Astrocyte (in vitro differentiated cells and primary cell): Measurements from ENCODE around the gene CSF1. TPM values are rescaled to one million over a fixed set of nuclear protein-coding genes. Genes with fewer than 3 reads are reported as not detected.
A peak's percentile ranks its signal among the peaks of the same experiment; 100 is the strongest.
"Not testable (repeated sequence)": the region's sequence is repeated elsewhere in the genome, so short reads cannot be mapped to it uniquely, and the experiment has no call there.

Source experiments
- DNase-seq: peaks from one replicate; pipeline ENCODE4 v3.0.0-alpha.2; 2010; ENCODE audit warnings: low read depth
- FAIRE-seq: peaks from 2 replicates; lab custom pipeline; 2011; peaks lifted over from hg19 to GRCh38; lab: Jason Lieb, UNC
- H2AFZ ChIP-seq: 2 replicates; pipeline ENCODE4 v1.6.0; 2012; ENCODE audit warnings: low read depth, low read length, inconsistent platforms
- H3K27ac ChIP-seq: 2 replicates; pipeline ENCODE4 v1.5.1; 2011; ENCODE audit warnings: low read depth, low read length, inconsistent platforms
- H3K27me3 ChIP-seq: 2 replicates; pipeline ENCODE4 v1.6.0; 2011; ENCODE audit warnings: low read length, inconsistent platforms; ENCODE audit not compliant: insufficient read depth
- H3K36me3 ChIP-seq: 2 replicates; pipeline ENCODE4 v1.5.1; 2011; ENCODE audit warnings: low read length, inconsistent platforms; ENCODE audit not compliant: insufficient read depth
- H3K4me1 ChIP-seq: 2 replicates; pipeline ENCODE4 v1.5.1; 2011; ENCODE audit warnings: low read length, inconsistent platforms; ENCODE audit not compliant: insufficient read depth
- H3K4me2 ChIP-seq: 2 replicates; pipeline ENCODE4 v1.6.0; 2012; ENCODE audit warnings: low read length, inconsistent platforms
- H3K4me3 ChIP-seq: 2 replicates; pipeline ENCODE4 v1.5.1; 2011; ENCODE audit warnings: low read depth, mild to moderate bottlenecking, low read length, inconsistent platforms; ENCODE audit not compliant: insufficient read depth
- H3K79me2 ChIP-seq: 2 replicates; pipeline ENCODE4 v1.6.0; 2012; ENCODE audit warnings: mild to moderate bottlenecking, low read length, inconsistent platforms; ENCODE audit not compliant: insufficient read depth
- H3K9ac ChIP-seq: 2 replicates; pipeline ENCODE4 v1.6.0; 2012; ENCODE audit warnings: mild to moderate bottlenecking, low read length, inconsistent platforms
- H3K9me3 ChIP-seq: 2 replicates; pipeline ENCODE4 v1.5.1; 2012; ENCODE audit warnings: low read depth, mild to moderate bottlenecking, low read length, inconsistent platforms; ENCODE audit not compliant: insufficient read depth
- H4K20me1 ChIP-seq: 2 replicates; pipeline ENCODE4 v1.6.0; 2012; ENCODE audit warnings: low read length, inconsistent platforms; ENCODE audit not compliant: insufficient read depth
- H3K27ac Mint-ChIP-seq: one replicate; pipeline ENCODE4 v1.8.0; 2021; ENCODE audit warnings: mild to moderate bottlenecking, mixed read lengths; ENCODE audit not compliant: unreplicated experiment
- H3K27me3 Mint-ChIP-seq: one replicate; pipeline ENCODE4 v1.8.0; 2021; ENCODE audit warnings: low read depth, mixed read lengths; ENCODE audit not compliant: unreplicated experiment
- H3K36me3 Mint-ChIP-seq: one replicate; pipeline ENCODE4 v1.8.0; 2021; ENCODE audit warnings: low read depth, mixed read lengths; ENCODE audit not compliant: unreplicated experiment
- H3K4me1 Mint-ChIP-seq: one replicate; pipeline ENCODE4 v1.8.0; 2021; ENCODE audit warnings: low read depth, mixed read lengths; ENCODE audit not compliant: unreplicated experiment
- H3K4me3 Mint-ChIP-seq: one replicate; pipeline ENCODE4 v1.8.0; 2021; ENCODE audit warnings: mild to moderate bottlenecking, moderate library complexity, mixed read lengths; ENCODE audit not compliant: unreplicated experiment
- H3K9me3 Mint-ChIP-seq: one replicate; pipeline ENCODE4 v1.8.0; 2021; ENCODE audit warnings: mild to moderate bottlenecking, mixed read lengths; ENCODE audit not compliant: unreplicated experiment
- CTCF ChIP-seq: IDR thresholded peaks from 2 replicates; pipeline ENCODE4 v1.5.1; 2011; ENCODE audit warnings: low read depth, mild to moderate bottlenecking, inconsistent platforms, low read length, moderate library complexity; ENCODE audit not compliant: insufficient read depth
- EZH2 ChIP-seq: IDR thresholded peaks from 2 replicates; pipeline ENCODE4 v1.6.1; 2012; ENCODE audit warnings: mild to moderate bottlenecking, low read length, inconsistent platforms; ENCODE audit not compliant: insufficient read depth
- total RNA-seq: library from RNA; stranded (reverse); gene quantifications from 2 replicates; pipeline ENCODE4 v1.2.1, GENCODE V29; 2021

Gene CSF1
- total RNA-seq, 1 donor from 2014 or later, result 12.3 TPM

- Mint-ChIP-seq H3K4me1 (peaks cover 4% of the 10 kb centered on the region), H3K36me3 (peaks cover 77% of the 10 kb centered on the region), H3K27me3 (peaks cover 45% of the 10 kb centered on the region), H3K4me3 (no peak overlapping the region), H3K27ac (no peak overlapping the region), H3K9me3 (peaks cover 5% of the 10 kb centered on the region)
- peaks cover 46% of the 10 kb centered on the region for H4K20me1 ChIP-seq
- H3K9me3 ChIP-seq, result no peaks in the 10 kb centered on the region
- H3K4me3 ChIP-seq, result no peak overlapping the region
- H3K4me2 ChIP-seq, result no peak overlapping the region
- no peak for FAIRE-seq
- H3K36me3 ChIP-seq, result peaks cover 3% of the 10 kb centered on the region
- no peak overlapping the region for H2AFZ ChIP-seq
- no peak overlapping the region for H3K27ac ChIP-seq
- no peaks in the 10 kb centered on the region for H3K4me1 ChIP-seq
- DNase-seq, result no peak
- H3K27me3 ChIP-seq, result no peaks in the 10 kb centered on the region
- H3K9ac ChIP-seq, result no peak overlapping the region
- H3K79me2 ChIP-seq, result peaks cover 17% of the 10 kb centered on the region
- TF ChIP-seq EZH2 (no peak), CTCF (no peak)
These were observed 8.0 kb downstream of the CSF1 start for GRCh38 chr1:109918671-109919070.

- Mint-ChIP-seq H3K27ac (no peak overlapping the region), H3K4me3 (no peak overlapping the region), H3K36me3 (peaks cover 75% of the 10 kb centered on the region), H3K9me3 (peaks cover 5% of the 10 kb centered on the region), H3K27me3 (peaks cover 41% of the 10 kb centered on the region), H3K4me1 (peaks cover 4% of the 10 kb centered on the region)
- no peaks in the 10 kb centered on the region for H3K4me1 ChIP-seq
- peaks cover 10% of the 10 kb centered on the region for H3K79me2 ChIP-seq
- DNase-seq (no peak), FAIRE-seq (no peak)
- no peak overlapping the region for H2AFZ ChIP-seq
- no peak overlapping the region for H3K4me2 ChIP-seq
- no peak overlapping the region for H3K9ac ChIP-seq
- peaks cover 39% of the 10 kb centered on the region for H4K20me1 ChIP-seq
- no peaks in the 10 kb centered on the region for H3K27me3 ChIP-seq
- no peak for TF ChIP-seq CTCF
- no peak for TF ChIP-seq EZH2
- no peaks in the 10 kb centered on the region for H3K9me3 ChIP-seq
- H3K4me3 ChIP-seq, result no peak overlapping the region
- peaks cover 3% of the 10 kb centered on the region for H3K36me3 ChIP-seq
- H3K27ac ChIP-seq, result no peak overlapping the region
These were observed 8.7 kb downstream of the CSF1 start for GRCh38 chr1:109919303-109919702.

- not testable (repeated sequence) for H2AFZ ChIP-seq, H3K4me2 ChIP-seq, H3K9me3 ChIP-seq, FAIRE-seq, DNase-seq, H3K27me3 ChIP-seq, H3K9me3 Mint-ChIP-seq, H3K27ac ChIP-seq, H3K9ac ChIP-seq, H3K4me3 ChIP-seq, H3K4me3 Mint-ChIP-seq, H3K4me1 Mint-ChIP-seq, H3K36me3 ChIP-seq, H3K79me2 ChIP-seq, H3K4me1 ChIP-seq
- peaks cover 45% of the 10 kb centered on the region for H3K27me3 Mint-ChIP-seq
- peaks cover 81% of the 10 kb centered on the region for H3K36me3 Mint-ChIP-seq
- peaks cover 29% of the 10 kb centered on the region for H4K20me1 ChIP-seq
- peak overlapping the region; percentile 23 for H3K27ac Mint-ChIP-seq
These were observed 9.7 kb downstream of the CSF1 start for GRCh38 chr1:109920391-109920790.
